WTC11 (cell line): ENCODE measurements around the gene TMEM108. TPM values are rescaled to one million over a fixed set of nuclear protein-coding genes. Genes with fewer than 3 reads are reported as not detected.

ENCODE experiments used
- ATAC-seq: fragments of 200-7000 bp; cut with Tn5 transposase; 2 replicates; pipeline ENCODE4 v1.10.0; 2021; ENCODE audit warnings: mild to moderate bottlenecking, moderate library complexity
- CTCF ChIA-PET: fragments of 300-600 bp; sonication (Branson Sonifier 250); formaldehyde crosslinking; loops from one replicate; lab custom pipeline; 2021; ENCODE audit warnings: antibody characterized with exemption; lab: Charles Lee
- POLR2A ChIA-PET: fragments of 350-600 bp; sonication (Branson Sonifier 250); formaldehyde crosslinking; loops from one replicate; lab custom pipeline; 2021; ENCODE audit warnings: antibody characterized with exemption; lab: Charles Lee
- DNase-seq: peaks from one replicate; pipeline ENCODE4 v3.0.0; 2021; ENCODE audit warnings: low spot score
- H3K27ac Mint-ChIP-seq: 2 replicates; pipeline ENCODE4 v1.8.0; 2021; ENCODE audit warnings: mixed read lengths
- H3K27me3 Mint-ChIP-seq: 2 replicates; pipeline ENCODE4 v1.8.0; 2021; ENCODE audit warnings: low read depth, mild to moderate bottlenecking, moderate library complexity, mixed read lengths
- H3K36me3 Mint-ChIP-seq: 2 replicates; pipeline ENCODE4 v1.8.0; 2021; ENCODE audit warnings: mixed read lengths
- H3K4me1 Mint-ChIP-seq: 2 replicates; pipeline ENCODE4 v1.8.0; 2022; ENCODE audit warnings: mixed read lengths
- H3K4me3 Mint-ChIP-seq: 2 replicates; pipeline ENCODE4 v1.8.0; 2021; ENCODE audit warnings: mild to moderate bottlenecking, moderate library complexity, mixed read lengths
- H3K9me3 Mint-ChIP-seq: 2 replicates; pipeline ENCODE4 v1.8.0; 2021; ENCODE audit warnings: mixed read lengths
- ATF1 ChIP-seq: sonication (generic); formaldehyde crosslinking; IDR thresholded peaks from 2 replicates; pipeline ENCODE4 v1.8.1; 2023; ENCODE audit warnings: mild to moderate bottlenecking, moderate library complexity, missing genetic modification reagents
- ATF3 ChIP-seq: sonication (generic); formaldehyde crosslinking; conservative IDR thresholded peaks from 2 replicates; pipeline ENCODE4 v1.8.1; 2022; ENCODE audit warnings: mild to moderate bottlenecking, missing genetic modification reagents
- CDX4 ChIP-seq: fragments of 250-450 bp; sonication (Bioruptor Pico); IDR thresholded peaks from 2 replicates; pipeline ENCODE4 v1.9.0; 2021; ENCODE audit warnings: moderate library complexity, mild to moderate bottlenecking, inconsistent platforms, borderline replicate concordance
- CTCF ChIP-seq: fragments of 200-600 bp; IDR thresholded peaks from 2 replicates; pipeline ENCODE4 v1.8.0; 2022; ENCODE audit warnings: antibody characterized with exemption
- ERG ChIP-seq: fragments of 250-450 bp; sonication (Bioruptor Pico); IDR thresholded peaks from 2 replicates; pipeline ENCODE4 v1.8.0; 2021; ENCODE audit warnings: mild to moderate bottlenecking
- FOXP1 ChIP-seq: sonication (generic); formaldehyde crosslinking; IDR thresholded peaks from 2 replicates; pipeline ENCODE4 v1.8.0; 2022; ENCODE audit warnings: missing genetic modification reagents, mild to moderate bottlenecking, moderate library complexity, borderline replicate concordance
- GTF2I ChIP-seq: fragments of 250-450 bp; sonication (Bioruptor Pico); conservative IDR thresholded peaks from 2 replicates; pipeline ENCODE4 v1.4.0; 2021; ENCODE audit warnings: mild to moderate bottlenecking
- HMGXB4 ChIP-seq: sonication (generic); formaldehyde crosslinking; IDR thresholded peaks from 2 replicates; pipeline ENCODE4 v1.8.1; 2023; ENCODE audit warnings: mild to moderate bottlenecking, moderate library complexity, missing genetic modification reagents
- JUN ChIP-seq: sonication (generic); formaldehyde crosslinking; IDR thresholded peaks from 2 replicates; pipeline ENCODE4 v1.8.0; 2023; ENCODE audit warnings: mild to moderate bottlenecking, missing genetic modification reagents
- MLX ChIP-seq: sonication (generic); formaldehyde crosslinking; IDR thresholded peaks from 2 replicates; pipeline ENCODE4 v1.8.1; 2023; ENCODE audit warnings: mild to moderate bottlenecking, missing genetic modification reagents, moderate library complexity
- MYBL2 ChIP-seq: sonication (generic); formaldehyde crosslinking; IDR thresholded peaks from 2 replicates; pipeline ENCODE4 v1.8.1; 2023; ENCODE audit warnings: mild to moderate bottlenecking, moderate library complexity, missing genetic modification reagents
- PREB ChIP-seq: sonication (generic); formaldehyde crosslinking; IDR thresholded peaks from 2 replicates; pipeline ENCODE4 v1.8.1; 2022; ENCODE audit warnings: mild to moderate bottlenecking, missing genetic modification reagents, moderate library complexity, borderline replicate concordance
- SOX15 ChIP-seq: fragments of 250-450 bp; sonication (Bioruptor Pico); IDR thresholded peaks from 2 replicates; pipeline ENCODE4 v1.9.0; 2021; ENCODE audit warnings: mild to moderate bottlenecking
- STAT6 ChIP-seq: sonication (generic); formaldehyde crosslinking; conservative IDR thresholded peaks from 2 replicates; pipeline ENCODE4 v1.8.1; 2023; ENCODE audit warnings: mild to moderate bottlenecking, low read depth, missing genetic modification reagents, moderate library complexity
- TEAD1 ChIP-seq: sonication (generic); formaldehyde crosslinking; IDR thresholded peaks from 2 replicates; pipeline ENCODE4 v1.8.0; 2022; ENCODE audit warnings: mild to moderate bottlenecking, missing genetic modification reagents
- ZBTB43 ChIP-seq: sonication (generic); formaldehyde crosslinking; IDR thresholded peaks from 2 replicates; pipeline ENCODE4 v1.8.1; 2023; ENCODE audit warnings: mild to moderate bottlenecking, missing genetic modification reagents
- ZNF317 ChIP-seq: sonication (generic); formaldehyde crosslinking; IDR thresholded peaks from 2 replicates; pipeline ENCODE4 v1.8.1; 2023; ENCODE audit warnings: low read depth, mild to moderate bottlenecking, moderate library complexity, missing genetic modification reagents, borderline replicate concordance
- ZNF425 ChIP-seq: fragments of 250-450 bp; sonication (Bioruptor Pico); conservative IDR thresholded peaks from 2 replicates; pipeline ENCODE4 v1.9.0; 2021; ENCODE audit warnings: mild to moderate bottlenecking
- total RNA-seq: library from RNA; stranded (reverse); gene quantifications from 3 replicates; pipeline ENCODE4 v1.2.3, GENCODE V29; 2021

TMEM108 gene
- total RNA-seq, 1 experiment from 2014 or later: 14.7 TPM

GRCh38 chr3:133138017-133138416, 99.8 kb downstream of the TMEM108 start (continued):
- TF ChIP-seq ZNF425: no peak
- no peak for TF ChIP-seq ATF1 (CRISPR knock-in tag)
- no peak for TF ChIP-seq FOXP1 (CRISPR knock-in tag)
- no peak for TF ChIP-seq ERG (CRISPR knock-in tag)
- no peak for TF ChIP-seq SOX15 (CRISPR knock-in tag)
- TF ChIP-seq HMGXB4 (CRISPR knock-in tag): no peak
- no peak for TF ChIP-seq CTCF
- TF ChIP-seq PREB (CRISPR knock-in tag): no peak
- no peak for TF ChIP-seq MYBL2 (CRISPR knock-in tag)
- TF ChIP-seq ZNF317 (CRISPR knock-in tag): no peak
- TF ChIP-seq JUN (CRISPR knock-in tag): no peak
- TF ChIP-seq, all 79 proteins: peak for 0

GRCh38 chr3:133152056-133152455, 113.9 kb downstream of the TMEM108 start:
- ChIA-PET CTCF (no interaction called here), POLR2A (interaction anchor here (0.5 kb wide), 1 partner anchor 101 kb away, joined by 3 read pairs; no protein-coding TSS in a partner anchor)
- Mint-ChIP-seq H3K27me3 (no peaks in the 10 kb centered on the region), H3K4me1 (peaks cover 9% of the 10 kb centered on the region; the same call in 1 of the 2 replicates), H3K36me3 (peaks cover 5% of the 10 kb centered on the region; the same call in 1 of the 2 replicates), H3K4me3 (no peak overlapping the region), H3K9me3 (peaks cover 12% of the 10 kb centered on the region), H3K27ac (no peak overlapping the region)
- ATAC-seq (no peak), DNase-seq (no peak)
- TF ChIP-seq MLX (CRISPR knock-in tag) (no peak), CDX4 (CRISPR knock-in tag) (no peak), ZBTB43 (CRISPR knock-in tag) (no peak), TEAD1 (no peak), ATF3 (CRISPR knock-in tag) (no peak), GTF2I (no peak), STAT6 (CRISPR knock-in tag) (no peak)
